Measurements from ENCODE around the gene BIN1.
"Not testable (repeated sequence)": the region's sequence is repeated elsewhere in the genome, so short reads cannot be mapped to it uniquely, and the experiment has no call there.

Gene BIN1

DNA sequence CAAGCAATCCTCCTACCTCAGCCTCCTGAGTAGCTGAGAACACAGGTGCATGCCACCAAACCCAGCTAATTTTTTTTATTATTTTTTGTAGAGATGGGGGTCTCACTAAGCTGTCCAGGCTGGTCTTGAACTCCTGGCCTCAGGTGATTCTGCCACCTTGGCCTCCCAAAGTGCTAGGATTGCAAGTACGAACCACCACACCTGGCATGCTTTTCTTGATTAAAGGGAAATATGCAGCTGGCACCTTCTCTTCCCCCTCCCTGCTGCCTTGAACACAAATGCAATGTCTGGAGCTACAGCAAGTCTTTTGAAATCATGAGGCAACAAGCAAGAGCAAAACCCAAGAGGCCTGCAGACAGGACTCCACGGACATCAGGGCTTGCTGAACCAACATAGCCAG, 26.8 kb upstream of the BIN1 start:
- DNase-seq (ENCODE audit: low read depth), result no peak

DNA sequence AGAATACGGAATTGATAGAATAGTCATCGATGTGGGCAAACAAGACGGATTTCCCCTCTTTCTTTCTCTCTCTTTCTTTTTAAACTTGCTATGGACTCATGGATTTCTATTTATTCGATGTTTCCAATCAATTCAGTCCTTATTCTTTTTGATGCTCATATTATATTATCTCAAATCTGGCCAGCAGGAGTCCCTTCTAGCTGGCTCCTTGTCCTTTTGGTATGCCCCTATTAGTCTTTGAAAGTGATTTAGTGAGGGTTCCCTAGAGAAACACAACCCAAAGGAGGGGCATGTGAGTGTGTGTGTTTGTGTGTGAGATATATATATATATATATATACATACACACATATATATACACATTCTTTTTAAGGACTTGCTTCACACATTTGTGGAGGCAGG, 23.5 kb upstream of the BIN1 start:
- no peak for DNase-seq (ENCODE audit: low read depth)

DNA sequence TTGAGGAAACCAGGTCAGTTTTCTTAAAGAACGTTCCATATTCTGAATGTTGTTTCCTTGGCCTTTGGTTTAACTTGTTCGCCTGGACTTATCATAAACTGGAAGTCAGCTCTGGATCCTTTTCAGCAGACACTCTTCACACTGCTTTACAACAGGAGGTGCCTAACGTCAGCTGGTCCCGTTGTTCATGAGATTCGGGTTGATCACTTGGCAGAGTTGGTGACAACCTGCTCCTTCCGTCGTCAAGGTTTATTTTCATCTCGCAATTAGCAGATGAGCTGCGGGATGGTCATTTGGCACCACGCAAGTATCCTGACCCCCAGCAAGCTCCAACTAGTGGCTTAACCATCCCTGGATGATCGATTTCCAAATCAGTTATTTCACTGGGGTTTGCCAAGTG, 23.0 kb upstream of the BIN1 start:
- DNase-seq (ENCODE audit: low read depth), result no peak

GRCh38 chr2:127128445-127128904, 21.5 kb upstream of the BIN1 start:
- no peak for DNase-seq (ENCODE audit: low read depth)

GRCh38 chr2:127125821-127126220, 18.9 kb upstream of the BIN1 start:
- no peak for DNase-seq (ENCODE audit: low read depth)

GRCh38 chr2:127124426-127124825, 17.5 kb upstream of the BIN1 start:
- no peak for DNase-seq (ENCODE audit: low read depth)

DNA sequence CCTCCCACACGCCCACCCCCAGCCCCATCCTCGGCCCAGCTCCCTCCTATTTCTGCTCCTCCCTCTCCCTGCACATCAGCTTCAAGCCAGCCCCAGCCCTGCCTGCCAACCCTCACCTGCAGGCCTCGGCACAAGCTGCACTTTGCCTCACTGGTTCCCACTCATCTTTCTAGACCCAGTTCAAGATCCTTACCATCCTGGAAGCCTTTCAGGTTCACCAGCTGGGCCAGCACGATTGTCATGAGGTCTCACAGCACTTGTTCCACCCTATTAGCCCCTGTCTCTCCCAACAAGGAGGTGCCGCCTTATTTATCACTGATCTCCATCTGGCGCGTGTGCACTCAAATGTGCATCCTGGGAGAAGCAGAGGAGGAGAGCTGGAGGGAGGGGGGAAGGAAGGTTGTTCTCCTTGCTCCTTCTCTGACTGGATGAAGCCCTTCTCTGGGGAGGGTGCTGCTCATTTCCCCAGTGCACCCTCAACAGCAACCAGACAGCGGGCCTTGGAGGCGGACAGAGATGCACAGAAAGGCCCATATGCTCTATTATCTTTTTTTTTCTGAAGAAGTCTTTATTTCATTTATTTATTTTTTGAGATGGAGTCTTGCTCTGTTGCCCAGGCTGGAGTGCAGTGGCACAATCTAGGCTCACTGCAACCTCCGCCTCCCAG, 15.5 kb upstream of the BIN1 start:
- no peak for DNase-seq (ENCODE audit: low read depth)

GRCh38 chr2:127121776-127122176, 14.8 kb upstream of the BIN1 start:
- no peak for DNase-seq (ENCODE audit: low read depth)

DNA sequence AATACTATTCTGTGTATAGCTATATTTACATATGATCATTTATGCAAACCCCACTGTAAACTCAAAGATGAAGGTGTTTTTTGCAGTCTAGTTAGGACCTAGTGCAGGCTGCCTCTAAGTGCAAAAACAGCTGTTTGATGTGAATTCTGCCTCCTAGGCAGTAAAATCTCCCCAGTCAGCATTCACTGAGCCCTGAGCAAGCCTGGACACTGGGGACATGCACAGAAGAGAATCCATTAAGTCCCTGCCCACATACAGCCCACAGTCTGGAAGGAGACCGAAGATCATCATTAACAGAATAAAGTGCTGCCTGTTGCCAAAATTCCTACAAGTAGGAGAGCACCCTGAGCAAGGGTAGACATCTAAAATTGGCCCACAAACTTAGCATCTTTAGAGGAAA, 14.4 kb upstream of the BIN1 start:
- no peak for DNase-seq (ENCODE audit: low read depth)

DNA sequence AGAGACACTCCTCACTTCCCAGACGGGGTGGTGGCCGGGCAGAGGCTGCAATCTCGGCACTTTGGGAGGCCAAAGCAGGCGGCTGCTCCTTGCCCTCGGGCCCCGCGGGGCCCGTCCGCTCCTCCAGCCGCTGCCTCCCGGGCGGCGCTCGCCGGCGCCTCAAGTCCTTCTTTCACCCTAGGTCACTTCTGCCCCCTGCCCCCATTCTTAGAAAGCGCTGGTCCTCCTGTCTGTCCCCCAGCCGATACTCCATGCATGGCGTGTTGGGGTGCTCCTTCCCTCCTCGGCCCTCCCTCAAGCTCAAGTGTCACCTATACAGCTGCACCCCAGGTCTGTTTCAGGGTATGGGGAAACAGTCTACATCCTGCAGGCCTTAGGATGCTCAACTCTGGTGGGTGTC, 13.5 kb upstream of the BIN1 start:
- not testable (repeated sequence) for DNase-seq (ENCODE audit: low read depth)

GRCh38 chr2:127118467-127118866, 11.5 kb upstream of the BIN1 start:
- DNase-seq (ENCODE audit: low read depth), result no peak

DNA sequence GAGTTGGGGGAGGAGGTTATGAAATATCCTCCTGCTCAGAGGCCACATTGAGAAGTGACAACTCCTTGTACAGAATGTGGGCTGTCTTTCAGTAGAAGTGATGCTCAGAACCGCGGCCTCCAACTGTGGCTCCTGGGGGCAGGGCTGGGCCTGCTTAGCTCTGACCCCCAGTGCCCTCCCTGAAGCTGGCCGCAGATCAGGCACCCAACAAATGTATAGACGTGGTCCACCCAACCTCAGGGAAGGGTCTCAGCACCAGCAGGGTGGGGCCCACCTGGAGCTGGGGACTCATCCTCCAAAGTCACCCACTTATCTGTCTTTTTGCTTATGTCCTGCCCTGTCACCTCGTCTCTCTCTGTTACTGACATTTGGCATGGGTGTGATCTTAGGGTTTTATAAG, 11.1 kb upstream of the BIN1 start:
- no peak for DNase-seq (ENCODE audit: low read depth)

DNA sequence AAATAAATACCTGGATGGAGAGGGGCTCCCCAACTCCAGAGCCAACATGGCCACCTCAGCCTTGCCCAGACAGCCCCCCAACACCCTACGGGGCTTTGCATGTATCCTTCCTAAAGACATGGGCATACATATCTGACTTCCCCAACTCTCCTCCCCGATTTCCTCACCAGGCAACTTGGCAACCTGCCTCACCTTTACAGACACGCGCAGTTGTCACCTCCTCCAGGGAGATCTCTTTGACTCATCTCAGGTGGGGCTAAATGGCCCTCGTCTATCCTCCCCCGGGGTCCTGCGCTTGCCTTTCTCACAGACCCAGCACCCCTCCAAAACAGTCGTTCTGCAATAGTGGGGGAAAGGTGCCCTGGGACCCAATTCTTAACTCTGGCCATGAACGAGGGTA, 10.6 kb upstream of the BIN1 start:
- DNase-seq (ENCODE audit: low read depth), result no peak

- no peak for DNase-seq (ENCODE audit: low read depth)
These were observed 8.7 kb upstream of the BIN1 start for GRCh38 chr2:127115471-127116199.

DNA sequence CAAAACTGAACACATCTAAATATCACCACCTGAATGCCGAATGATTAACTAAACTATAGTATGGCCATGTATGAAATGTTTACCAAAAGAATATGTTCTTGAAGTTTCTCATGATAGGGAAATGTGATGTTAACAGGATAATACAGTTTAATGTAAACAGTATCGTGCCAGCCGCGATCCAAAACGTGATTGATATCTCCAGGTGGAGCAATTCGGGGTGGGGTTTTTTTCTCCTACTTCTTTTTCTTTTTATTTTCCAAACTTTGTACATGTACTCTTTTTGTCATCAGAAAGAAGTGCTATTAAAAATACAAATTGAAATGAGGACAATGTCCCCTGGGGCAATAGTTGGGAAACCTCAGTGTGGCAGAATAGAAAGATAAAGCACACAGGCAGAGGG, 4.0 kb upstream of the BIN1 start:
- DNase-seq (ENCODE audit: low read depth), result no peak

DNA sequence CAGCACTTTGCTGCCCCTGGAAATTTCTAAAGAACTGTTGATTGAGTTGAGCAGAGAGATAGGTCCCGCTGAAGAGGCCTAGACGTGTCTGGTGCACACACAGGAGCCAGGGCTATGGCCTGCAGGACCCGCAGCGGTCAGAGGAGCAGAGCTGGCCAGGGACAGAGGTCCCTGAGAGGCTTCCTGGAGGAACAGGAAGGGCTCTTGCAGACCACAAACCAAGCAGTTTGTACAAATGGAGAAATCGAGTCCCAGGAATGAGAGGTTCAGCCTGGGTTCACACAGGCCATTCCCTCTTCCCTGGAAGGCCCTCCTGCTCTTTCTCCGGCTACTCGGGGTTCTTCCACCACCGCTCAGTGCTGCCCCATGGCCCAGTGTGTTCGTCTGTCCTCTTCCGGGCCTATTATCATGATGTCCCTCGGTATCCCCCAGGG, 1.2 kb upstream of the BIN1 start:
- DNase-seq (ENCODE audit: low read depth), result no peak

- no peak for DNase-seq (ENCODE audit: low read depth)
These were observed 657 bp upstream of the BIN1 start for GRCh38 chr2:127107622-127107999.

DNA sequence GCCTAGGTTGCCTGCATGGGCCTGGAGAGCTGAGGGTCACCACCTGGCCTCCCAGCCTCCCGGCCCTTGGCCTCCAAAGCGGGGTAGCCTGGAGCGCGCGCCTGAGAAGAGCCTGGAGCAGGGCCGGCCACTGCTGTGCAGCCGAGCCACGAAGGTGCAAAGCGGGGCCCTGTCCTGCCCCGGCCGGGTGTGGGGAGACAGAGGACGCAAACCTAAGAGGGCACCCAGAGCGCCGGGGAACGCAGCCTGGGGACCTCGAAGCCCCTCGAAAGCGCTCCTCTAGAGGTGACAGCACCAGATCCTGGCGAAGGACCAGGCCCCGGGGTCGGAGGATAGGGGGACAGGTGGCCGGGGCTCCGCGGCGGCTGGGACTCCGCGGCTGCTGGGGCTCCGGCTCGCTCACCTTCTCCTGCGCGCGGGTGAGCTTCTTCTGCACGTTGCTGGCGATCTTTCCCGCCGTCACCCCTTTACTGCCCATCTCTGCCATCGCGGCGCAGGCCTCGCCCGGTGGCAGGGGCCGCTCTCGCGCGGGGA, 430 bp downstream of the BIN1 start:
- DNase-seq (ENCODE audit: low read depth), result no peak

DNA sequence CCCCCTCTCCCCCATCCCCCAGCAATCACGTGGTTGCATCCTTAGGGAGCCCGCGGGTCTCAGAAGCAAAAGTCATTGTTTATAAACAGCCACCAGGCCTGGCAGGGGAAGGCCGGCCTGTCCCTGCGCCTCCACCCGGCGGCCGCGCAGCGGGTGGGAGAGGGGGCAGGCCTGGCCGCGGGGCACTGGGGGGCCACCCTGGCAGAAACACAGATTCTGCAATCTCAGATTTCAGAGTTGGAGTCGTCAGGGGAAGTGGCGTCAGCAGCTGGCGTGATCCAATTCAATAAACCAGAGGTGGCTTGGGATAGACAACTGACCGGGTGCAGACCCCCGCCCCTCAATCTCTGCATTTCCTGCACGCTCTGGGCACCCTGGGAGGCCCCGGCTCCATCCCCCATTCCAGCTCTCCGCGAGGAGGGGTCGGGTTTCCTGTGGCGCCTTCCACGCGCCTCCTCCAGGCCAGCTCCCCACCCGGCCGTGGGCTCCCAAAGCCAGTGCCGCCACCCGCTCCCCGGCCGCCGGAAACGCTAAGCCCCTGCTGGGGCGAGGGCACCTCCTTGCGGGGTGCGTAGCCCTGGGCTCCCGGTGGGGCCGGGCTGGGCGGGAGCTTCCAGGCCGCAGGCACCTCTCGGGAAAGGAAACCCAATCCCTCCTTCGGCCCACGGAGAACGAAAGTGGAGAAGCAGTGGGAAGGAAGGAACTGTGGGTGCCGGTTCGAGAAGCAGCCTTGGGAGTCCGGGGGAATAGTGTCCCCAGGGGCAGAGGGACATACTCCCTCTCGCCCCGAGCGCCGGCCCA, 1.1 kb downstream of the BIN1 start:
- no peak for DNase-seq (ENCODE audit: low read depth)

- DNase-seq (ENCODE audit: low read depth), result no peak
These were observed 1.9 kb downstream of the BIN1 start for GRCh38 chr2:127104881-127105655.

DNA sequence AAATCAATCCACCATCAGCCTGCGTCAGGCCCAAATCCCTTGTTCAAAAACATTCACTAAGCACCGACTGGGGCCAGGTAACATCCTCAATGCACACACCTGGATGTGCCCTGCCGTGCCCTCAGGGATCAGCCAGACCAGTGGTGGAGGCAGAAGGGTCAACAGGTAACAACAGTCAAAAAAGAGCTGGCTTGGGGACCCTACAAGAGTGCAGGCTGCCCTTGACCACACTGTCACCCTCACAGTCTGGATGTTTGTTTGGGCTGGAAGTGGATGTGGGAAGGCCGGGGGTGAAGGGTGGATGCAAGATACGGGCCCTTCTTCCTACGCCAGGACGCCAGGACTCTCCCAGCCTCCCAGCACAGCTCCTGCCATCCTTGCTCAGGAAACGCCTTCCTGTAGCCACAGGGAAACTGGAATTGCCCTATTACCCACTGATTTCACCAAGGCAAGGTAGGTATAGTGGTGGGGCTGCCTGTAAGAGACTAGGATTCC, 2.7 kb downstream of the BIN1 start:
- DNase-seq (ENCODE audit: low read depth), result no peak
